ENCODE data around the gene THRB.

DNA sequence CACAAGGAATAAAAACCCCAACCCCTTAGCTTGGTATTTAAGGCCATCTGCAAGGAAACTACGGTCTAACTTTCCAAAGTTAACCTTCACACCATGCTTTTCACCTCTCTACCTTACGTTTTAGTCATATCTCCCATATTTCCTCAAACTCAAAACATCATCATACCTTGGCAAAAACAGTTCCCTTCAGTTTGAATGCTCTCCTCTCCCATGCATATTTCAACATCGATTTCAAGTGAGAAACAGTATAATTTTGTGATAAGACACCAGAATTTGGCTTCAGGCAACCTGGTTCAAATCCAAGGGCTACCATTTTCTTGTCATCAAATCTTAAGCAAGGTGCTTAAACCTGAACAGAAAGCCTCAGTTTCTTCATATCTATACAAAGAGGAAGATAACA is 108.2 kb downstream of the THRB start:
- no peak for TF ChIP-seq FOXP2 (optimal IDR thresholded peaks at IDR 0.05; ENCODE audit: control extremely low read depth, extremely low read length, insufficient read depth)
- no peak for TF ChIP-seq EZH2 (IDR thresholded peaks at IDR 0.05)
